WTC11 (cell line): ENCODE data around the gene CA10. TPM values are rescaled to one million over a fixed set of nuclear protein-coding genes. Genes with fewer than 3 reads are reported as not detected.

Experiments
- ATAC-seq: fragments of 200-7000 bp; cut with Tn5 transposase; 2 replicates; pipeline ENCODE4 v1.10.0; 2021; ENCODE audit warnings: mild to moderate bottlenecking, moderate library complexity
- CTCF ChIA-PET: fragments of 300-600 bp; sonication (Branson Sonifier 250); formaldehyde crosslinking; loops from one replicate; lab custom pipeline; 2021; ENCODE audit warnings: antibody characterized with exemption; lab: Charles Lee
- POLR2A ChIA-PET: fragments of 350-600 bp; sonication (Branson Sonifier 250); formaldehyde crosslinking; loops from one replicate; lab custom pipeline; 2021; ENCODE audit warnings: antibody characterized with exemption; lab: Charles Lee
- DNase-seq: peaks from one replicate; pipeline ENCODE4 v3.0.0; 2021; ENCODE audit warnings: low spot score
- H3K27ac Mint-ChIP-seq: 2 replicates; pipeline ENCODE4 v1.8.0; 2021; ENCODE audit warnings: mixed read lengths
- H3K27me3 Mint-ChIP-seq: 2 replicates; pipeline ENCODE4 v1.8.0; 2021; ENCODE audit warnings: low read depth, mild to moderate bottlenecking, moderate library complexity, mixed read lengths
- H3K36me3 Mint-ChIP-seq: 2 replicates; pipeline ENCODE4 v1.8.0; 2021; ENCODE audit warnings: mixed read lengths
- H3K4me1 Mint-ChIP-seq: 2 replicates; pipeline ENCODE4 v1.8.0; 2022; ENCODE audit warnings: mixed read lengths
- H3K4me3 Mint-ChIP-seq: 2 replicates; pipeline ENCODE4 v1.8.0; 2021; ENCODE audit warnings: mild to moderate bottlenecking, moderate library complexity, mixed read lengths
- H3K9me3 Mint-ChIP-seq: 2 replicates; pipeline ENCODE4 v1.8.0; 2021; ENCODE audit warnings: mixed read lengths
- ATF1 ChIP-seq: sonication (generic); formaldehyde crosslinking; IDR thresholded peaks from 2 replicates; pipeline ENCODE4 v1.8.1; 2023; ENCODE audit warnings: mild to moderate bottlenecking, moderate library complexity, missing genetic modification reagents
- ATF6 ChIP-seq: sonication (generic); formaldehyde crosslinking; IDR thresholded peaks from 2 replicates; pipeline ENCODE4 v1.8.1; 2023; ENCODE audit warnings: mild to moderate bottlenecking, missing genetic modification reagents
- CDX4 ChIP-seq: fragments of 250-450 bp; sonication (Bioruptor Pico); IDR thresholded peaks from 2 replicates; pipeline ENCODE4 v1.9.0; 2021; ENCODE audit warnings: moderate library complexity, mild to moderate bottlenecking, inconsistent platforms, borderline replicate concordance
- CREB1 ChIP-seq: sonication (generic); formaldehyde crosslinking; IDR thresholded peaks from 2 replicates; pipeline ENCODE4 v1.8.0; 2023; ENCODE audit warnings: mild to moderate bottlenecking, missing genetic modification reagents
- E2F1 ChIP-seq: sonication (generic); formaldehyde crosslinking; IDR thresholded peaks from 2 replicates; pipeline ENCODE4 v1.8.0; 2022; ENCODE audit warnings: mild to moderate bottlenecking, missing genetic modification reagents
- E2F5 ChIP-seq: sonication (generic); formaldehyde crosslinking; IDR thresholded peaks from 2 replicates; pipeline ENCODE4 v1.8.1; 2022; ENCODE audit warnings: mild to moderate bottlenecking, moderate library complexity, missing genetic modification reagents
- ELF4 ChIP-seq: sonication (generic); formaldehyde crosslinking; IDR thresholded peaks from 2 replicates; pipeline ENCODE4 v1.8.1; 2022; ENCODE audit warnings: low read depth, mild to moderate bottlenecking, moderate library complexity, missing genetic modification reagents
- MAX ChIP-seq: sonication (generic); formaldehyde crosslinking; IDR thresholded peaks from 2 replicates; pipeline ENCODE4 v1.8.0; 2022; ENCODE audit warnings: mild to moderate bottlenecking, missing genetic modification reagents
- MXD4 ChIP-seq: fragments of 250-450 bp; sonication (Bioruptor Pico); IDR thresholded peaks from 2 replicates; pipeline ENCODE4 v1.8.0; 2021; ENCODE audit warnings: mild to moderate bottlenecking, moderate library complexity, borderline replicate concordance
- NFYB ChIP-seq: sonication (generic); formaldehyde crosslinking; conservative IDR thresholded peaks from 2 replicates; pipeline ENCODE4 v1.8.0; 2022; ENCODE audit warnings: low read depth, missing genetic modification reagents
- NR2C2 ChIP-seq: sonication (generic); formaldehyde crosslinking; IDR thresholded peaks from 2 replicates; pipeline ENCODE4 v1.8.0; 2022; ENCODE audit warnings: mild to moderate bottlenecking, missing genetic modification reagents
- PRRX2 ChIP-seq: fragments of 250-450 bp; sonication (Bioruptor Pico); IDR thresholded peaks from 2 replicates; pipeline ENCODE4 v1.8.0; 2021; ENCODE audit warnings: mild to moderate bottlenecking
- RELA ChIP-seq: sonication (generic); formaldehyde crosslinking; IDR thresholded peaks from 2 replicates; pipeline ENCODE4 v1.8.1; 2022; ENCODE audit warnings: missing genetic modification reagents, mild to moderate bottlenecking, borderline replicate concordance
- SMAD3 ChIP-seq: sonication (generic); formaldehyde crosslinking; IDR thresholded peaks from 2 replicates; pipeline ENCODE4 v1.8.0; 2022; ENCODE audit warnings: missing genetic modification reagents, mild to moderate bottlenecking, borderline replicate concordance
- TEAD4 ChIP-seq: sonication (generic); formaldehyde crosslinking; IDR thresholded peaks from 2 replicates; pipeline ENCODE4 v1.8.0; 2022; ENCODE audit warnings: mild to moderate bottlenecking, missing genetic modification reagents
- USF1 ChIP-seq: sonication (generic); formaldehyde crosslinking; IDR thresholded peaks from 2 replicates; pipeline ENCODE4 v1.8.0; 2022; ENCODE audit warnings: mild to moderate bottlenecking, missing genetic modification reagents
- USF2 ChIP-seq: sonication (generic); formaldehyde crosslinking; IDR thresholded peaks from 2 replicates; pipeline ENCODE4 v1.8.1; 2023; ENCODE audit warnings: mild to moderate bottlenecking, missing genetic modification reagents, moderate library complexity
- ZBTB21 ChIP-seq: sonication (generic); formaldehyde crosslinking; IDR thresholded peaks from 2 replicates; pipeline ENCODE4 v1.8.1; 2023; ENCODE audit warnings: mild to moderate bottlenecking, missing genetic modification reagents, borderline replicate concordance
- ZSCAN18 ChIP-seq: fragments of 250-450 bp; sonication (Bioruptor Pico); IDR thresholded peaks from 2 replicates; pipeline ENCODE4 v2.1.2; 2022; ENCODE audit warnings: mild to moderate bottlenecking, moderate library complexity
- total RNA-seq: library from RNA; stranded (reverse); gene quantifications from 3 replicates; pipeline ENCODE4 v1.2.3, GENCODE V29; 2021

The CA10 gene
- total RNA-seq, 1 experiment from 2014 or later = 0.90 TPM

- Mint-ChIP-seq H3K27ac (no peak overlapping the region), H3K27me3 (peaks cover 18% of the 10 kb centered on the region), H3K36me3 (peaks cover 15% of the 10 kb centered on the region), H3K4me3 (no peak overlapping the region), H3K4me1 (peaks cover 27% of the 10 kb centered on the region), H3K9me3 (peaks cover 32% of the 10 kb centered on the region)
- TF ChIP-seq PRRX2 (CRISPR knock-in tag) (no peak), ATF6 (CRISPR knock-in tag) (no peak), ZSCAN18 (CRISPR knock-in tag) (no peak), TEAD4 (CRISPR knock-in tag) (no peak), USF1 (CRISPR knock-in tag) (no peak), SMAD3 (CRISPR knock-in tag) (no peak), ELF4 (CRISPR knock-in tag) (no peak), CDX4 (CRISPR knock-in tag) (no peak), NR2C2 (CRISPR knock-in tag) (no peak), MXD4 (CRISPR knock-in tag) (no peak), E2F1 (CRISPR knock-in tag) (no peak), CREB1 (no peak), USF2 (CRISPR knock-in tag) (no peak), NFYB (CRISPR knock-in tag) (no peak)
- CTCF ChIA-PET = no interaction called here
- POLR2A ChIA-PET = no interaction called here
- ATAC-seq (no peak), DNase-seq (no peak)
These were observed 561.2 kb downstream of the CA10 start for GRCh38 chr17:51597345-51597744.

- H3K36me3 Mint-ChIP-seq = peaks cover 15% of the 10 kb centered on the region
- no peak overlapping the region for H3K27ac Mint-ChIP-seq
- ChIA-PET CTCF (no interaction called here), POLR2A (no interaction called here)
- no peak overlapping the region for H3K4me3 Mint-ChIP-seq
- peaks cover 18% of the 10 kb centered on the region for H3K27me3 Mint-ChIP-seq
- ATAC-seq (no peak), DNase-seq (no peak)
- H3K4me1 Mint-ChIP-seq = peaks cover 27% of the 10 kb centered on the region
- H3K9me3 Mint-ChIP-seq = peaks cover 27% of the 10 kb centered on the region
- TF ChIP-seq ZSCAN18 (CRISPR knock-in tag) = no peak
- TF ChIP-seq CDX4 (CRISPR knock-in tag) = no peak
- no peak for TF ChIP-seq USF1 (CRISPR knock-in tag)
- TF ChIP-seq ATF1 (CRISPR knock-in tag) = no peak
- no peak for TF ChIP-seq ZBTB21
- TF ChIP-seq E2F5 (CRISPR knock-in tag) = no peak
- no peak for TF ChIP-seq RELA (CRISPR knock-in tag)
- no peak for TF ChIP-seq MAX (CRISPR knock-in tag)
These were observed 562.6 kb downstream of the CA10 start for GRCh38 chr17:51595826-51596398.
